PFSK-1 (cell line): ENCODE data around the gene RPL38.
A peak's percentile ranks its signal among the peaks of the same experiment; 100 is the strongest.

Source experiments
- FOXP2 ChIP-seq: optimal IDR thresholded peaks from 2 replicates; pipeline ENCODE3; 2011; ENCODE audit warnings: borderline replicate concordance, control low read depth, inconsistent platforms; ENCODE audit not compliant: insufficient read depth; ENCODE audit errors: extremely low read length, extremely low read depth
- POLR2AphosphoS5 ChIP-seq: IDR thresholded peaks from 2 replicates; pipeline ENCODE4 v1.6.1; 2012; ENCODE audit warnings: low read depth, mild to moderate bottlenecking, control low read depth, low read length, moderate library complexity
- REST ChIP-seq, 2 experiments: IDR thresholded peaks; 2 replicates each; pipeline versions ENCODE4 v1.6.1 to v1.8.0; 2011 to 2012; ENCODE audit warnings: low read depth in 2 of 2, low read length in 2 of 2, control low read depth in 1 of 2, inconsistent platforms in 1 of 2, mild to moderate bottlenecking in 1 of 2, moderate library complexity in 1 of 2; ENCODE audit not compliant: insufficient read depth in 1 of 2
- SIN3A ChIP-seq: IDR thresholded peaks from 2 replicates; pipeline ENCODE4 v1.6.1; 2012; ENCODE audit warnings: mild to moderate bottlenecking, low read length, moderate library complexity, borderline replicate concordance; ENCODE audit not compliant: insufficient read depth
- TAF1 ChIP-seq: IDR thresholded peaks from 2 replicates; pipeline ENCODE4 v1.6.1; 2012; ENCODE audit warnings: low read length, control low read depth, borderline replicate concordance; ENCODE audit not compliant: insufficient read depth

Gene RPL38

GRCh38 chr17:74190807-74191406, 12.6 kb upstream of the RPL38 start:
- peak; percentile 95 to 97 for TF ChIP-seq REST (IDR thresholded peaks at IDR 0.05; ENCODE audit: insufficient read depth in 1 of 2, low read depth in 2 of 2, low read length in 2 of 2)
- TF ChIP-seq POLR2AphosphoS5: no peak

GRCh38 chr17:74192950-74193781, 10.3 kb upstream of the RPL38 start:
- no peak for TF ChIP-seq SIN3A
- no peak for TF ChIP-seq TAF1
- TF ChIP-seq REST (IDR thresholded peaks at IDR 0.05; ENCODE audit: insufficient read depth in 1 of 2, low read depth in 2 of 2, low read length in 2 of 2): no peak
- no peak for TF ChIP-seq POLR2AphosphoS5
- TF ChIP-seq FOXP2: no peak

- TF ChIP-seq FOXP2: no peak
- TF ChIP-seq TAF1: no peak
- no peak for TF ChIP-seq POLR2AphosphoS5
- TF ChIP-seq REST (IDR thresholded peaks at IDR 0.05; ENCODE audit: insufficient read depth in 1 of 2, low read depth in 2 of 2, low read length in 2 of 2): no peak
- no peak for TF ChIP-seq SIN3A
Observed at GRCh38 chr17:74194682-74195081, 8.8 kb upstream of the RPL38 start.

- TF ChIP-seq SIN3A: no peak
- no peak for TF ChIP-seq FOXP2
- no peak for TF ChIP-seq TAF1
- TF ChIP-seq REST (IDR thresholded peaks at IDR 0.05; ENCODE audit: insufficient read depth in 1 of 2, low read depth in 2 of 2, low read length in 2 of 2): no peak
- TF ChIP-seq POLR2AphosphoS5: no peak
Observed at GRCh38 chr17:74196541-74197317, 6.7 kb upstream of the RPL38 start.
